ENCODE measurements around the gene GOLGA6L2.
"Not testable (repeated sequence)": the region's sequence is repeated elsewhere in the genome, so short reads cannot be mapped to it uniquely, and the experiment has no call there.

GOLGA6L2 gene

DNA sequence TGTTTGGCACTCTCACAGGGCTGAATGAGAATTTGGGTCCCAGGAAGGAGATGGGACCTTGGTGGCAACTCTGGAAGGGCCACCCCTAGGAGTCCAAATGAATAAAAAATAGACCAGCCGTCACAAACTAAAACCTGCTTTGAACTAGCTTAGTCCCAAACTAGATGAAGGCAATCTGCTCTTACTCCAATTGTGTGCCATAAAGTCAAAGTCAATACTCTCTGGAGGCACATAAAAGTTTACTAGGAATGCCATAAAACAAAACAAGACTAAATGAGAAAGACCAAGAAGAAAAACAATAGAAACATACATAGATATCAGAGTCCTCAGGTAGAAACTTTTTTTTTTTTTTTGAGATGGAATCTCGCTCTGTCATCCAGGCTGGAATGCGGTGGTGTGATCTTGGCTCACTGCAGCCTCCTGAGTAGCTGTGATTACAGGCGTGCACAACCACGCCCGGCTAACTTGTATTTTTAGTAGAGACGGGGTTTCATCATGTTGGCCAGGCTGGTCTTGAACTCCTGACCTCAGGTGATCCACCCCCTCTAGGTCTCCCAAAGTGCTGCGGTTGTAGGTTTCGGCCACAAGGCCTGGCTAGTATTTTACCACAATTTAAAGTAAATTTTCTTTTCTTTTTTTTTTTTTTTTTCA, 8.1 kb downstream of the GOLGA6L2 start:
- H3K27me3 ChIP-seq, result no peaks in the 10 kb centered on the region
- no peak overlapping the region for H3K27ac ChIP-seq
- H3K9me3 ChIP-seq, result no peaks in the 10 kb centered on the region
- TF ChIP-seq, protein P1, sequence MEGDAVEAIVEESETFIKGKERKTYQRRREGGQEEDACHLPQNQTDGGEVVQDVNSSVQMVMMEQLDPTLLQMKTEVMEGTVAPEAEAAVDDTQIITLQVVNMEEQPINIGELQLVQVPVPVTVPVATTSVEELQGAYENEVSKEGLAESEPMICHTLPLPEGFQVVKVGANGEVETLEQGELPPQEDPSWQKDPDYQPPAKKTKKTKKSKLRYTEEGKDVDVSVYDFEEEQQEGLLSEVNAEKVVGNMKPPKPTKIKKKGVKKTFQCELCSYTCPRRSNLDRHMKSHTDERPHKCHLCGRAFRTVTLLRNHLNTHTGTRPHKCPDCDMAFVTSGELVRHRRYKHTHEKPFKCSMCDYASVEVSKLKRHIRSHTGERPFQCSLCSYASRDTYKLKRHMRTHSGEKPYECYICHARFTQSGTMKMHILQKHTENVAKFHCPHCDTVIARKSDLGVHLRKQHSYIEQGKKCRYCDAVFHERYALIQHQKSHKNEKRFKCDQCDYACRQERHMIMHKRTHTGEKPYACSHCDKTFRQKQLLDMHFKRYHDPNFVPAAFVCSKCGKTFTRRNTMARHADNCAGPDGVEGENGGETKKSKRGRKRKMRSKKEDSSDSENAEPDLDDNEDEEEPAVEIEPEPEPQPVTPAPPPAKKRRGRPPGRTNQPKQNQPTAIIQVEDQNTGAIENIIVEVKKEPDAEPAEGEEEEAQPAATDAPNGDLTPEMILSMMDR (IDR thresholded peaks at IDR 0.05), result no peak
- H3K4me3 ChIP-seq (ENCODE audit: low read depth in 1 of 2, low read length in 1 of 2), result no peak overlapping the region
- H3K36me3 ChIP-seq, result no peaks in the 10 kb centered on the region
- H3K4me1 ChIP-seq (ENCODE audit: control insufficient read depth in 1 of 2, insufficient read depth in 1 of 2, low read depth in 1 of 2, low read length in 1 of 2), result no peaks in the 10 kb centered on the region

- Histone ChIP-seq H3K4me3 (ENCODE audit: low read depth in 1 of 2, low read length in 1 of 2) (no peak overlapping the region), H3K9me3 (no peaks in the 10 kb centered on the region), H3K36me3 (no peaks in the 10 kb centered on the region), H3K27ac (no peak overlapping the region), H3K4me1 (ENCODE audit: control insufficient read depth in 1 of 2, insufficient read depth in 1 of 2, low read depth in 1 of 2, low read length in 1 of 2) (no peaks in the 10 kb centered on the region), H3K27me3 (no peaks in the 10 kb centered on the region)
- TF ChIP-seq, protein P1 (IDR thresholded peaks at IDR 0.05), result no peak
These were observed 9.4 kb downstream of the GOLGA6L2 start for GRCh38 chr15:23437673-23438072.

DNA sequence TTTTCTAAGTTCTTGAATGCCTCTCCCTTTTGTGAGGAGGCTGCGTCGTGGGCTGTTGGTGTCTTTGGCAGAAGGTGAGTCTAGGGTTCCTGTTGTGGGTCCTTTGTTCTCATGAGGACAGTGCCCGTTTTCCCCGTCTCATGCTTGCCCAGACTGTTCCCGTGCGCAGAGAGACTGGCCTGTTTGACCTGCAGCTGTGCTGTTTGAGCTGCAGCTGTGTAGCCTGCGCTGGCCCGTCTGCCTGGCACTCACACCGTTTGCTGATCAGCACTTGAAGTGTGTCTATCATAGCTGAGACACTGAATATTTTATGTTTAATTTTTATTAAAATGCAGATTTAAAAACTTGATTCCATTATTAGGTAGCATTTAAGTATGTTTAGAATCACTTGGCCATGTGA, 9.9 kb downstream of the GOLGA6L2 start:
- TF ChIP-seq, protein P1 (IDR thresholded peaks at IDR 0.05), result no peak
- Histone ChIP-seq H3K27ac (no peak overlapping the region), H3K4me1 (ENCODE audit: control insufficient read depth in 1 of 2, insufficient read depth in 1 of 2, low read depth in 1 of 2, low read length in 1 of 2) (no peaks in the 10 kb centered on the region), H3K9me3 (no peaks in the 10 kb centered on the region), H3K27me3 (no peaks in the 10 kb centered on the region), H3K4me3 (ENCODE audit: low read depth in 1 of 2, low read length in 1 of 2) (no peak overlapping the region), H3K36me3 (no peaks in the 10 kb centered on the region)

- TF ChIP-seq, protein P1 (IDR thresholded peaks at IDR 0.05), result no peak
- no peak overlapping the region for H3K4me3 ChIP-seq (ENCODE audit: low read depth in 1 of 2, low read length in 1 of 2)
- no peaks in the 10 kb centered on the region for H3K9me3 ChIP-seq
- H3K4me1 ChIP-seq (ENCODE audit: control insufficient read depth in 1 of 2, insufficient read depth in 1 of 2, low read depth in 1 of 2, low read length in 1 of 2), result no peaks in the 10 kb centered on the region
- no peak overlapping the region for H3K27ac ChIP-seq
- no peaks in the 10 kb centered on the region for H3K27me3 ChIP-seq
- no peaks in the 10 kb centered on the region for H3K36me3 ChIP-seq
These were observed 10.6 kb downstream of the GOLGA6L2 start for GRCh38 chr15:23436421-23436820.

GRCh38 chr15:23434699-23435098, 12.3 kb downstream of the GOLGA6L2 start:
- not testable (repeated sequence) for H3K9me3 ChIP-seq; H3K27me3 ChIP-seq; H3K36me3 ChIP-seq; H3K4me1 ChIP-seq (ENCODE audit: control insufficient read depth in 1 of 2, insufficient read depth in 1 of 2, low read depth in 1 of 2, low read length in 1 of 2); H3K27ac ChIP-seq; H3K4me3 ChIP-seq (ENCODE audit: low read depth in 1 of 2, low read length in 1 of 2)

DNA sequence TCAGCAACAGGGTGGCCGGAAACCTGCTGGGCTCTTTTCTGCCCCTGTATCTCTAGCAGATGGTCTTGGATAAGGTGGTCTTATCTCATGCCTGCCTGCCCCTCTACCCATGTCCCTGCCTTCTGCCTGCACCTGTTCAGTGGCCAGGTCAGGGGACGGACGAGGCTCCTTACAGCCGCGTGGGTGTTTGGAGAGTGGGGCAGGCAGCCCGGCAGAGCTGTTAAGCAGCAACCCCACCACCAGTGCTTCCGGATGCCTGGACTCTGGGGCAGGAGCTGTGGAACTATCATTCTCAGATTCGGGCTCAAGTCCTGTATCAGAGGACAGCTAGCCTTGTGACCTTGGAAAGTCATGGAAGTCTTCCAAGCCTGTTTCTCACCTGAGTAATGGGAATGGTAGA, 21.7 kb downstream of the GOLGA6L2 start:
- H3K4me3 ChIP-seq (ENCODE audit: low read depth in 1 of 2, low read length in 1 of 2); H3K36me3 ChIP-seq; H3K4me1 ChIP-seq (ENCODE audit: control insufficient read depth in 1 of 2, insufficient read depth in 1 of 2, low read depth in 1 of 2, low read length in 1 of 2); H3K27me3 ChIP-seq; H3K9me3 ChIP-seq; H3K27ac ChIP-seq: not testable (repeated sequence)

Measured in neutrophil (primary cell).